Effector CD8-positive, alpha-beta T cell (primary cell): ENCODE data around the gene ADAMTSL2.

Experiments used
- DNase-seq: peaks from one replicate; lab custom pipeline; 2025; lab: John Stamatoyannopoulos, UW

ADAMTSL2 gene

GRCh38 chr9:133589454-133590227, 55.1 kb downstream of the ADAMTSL2 start:
- peak; percentile 26 for DNase-seq

DNA sequence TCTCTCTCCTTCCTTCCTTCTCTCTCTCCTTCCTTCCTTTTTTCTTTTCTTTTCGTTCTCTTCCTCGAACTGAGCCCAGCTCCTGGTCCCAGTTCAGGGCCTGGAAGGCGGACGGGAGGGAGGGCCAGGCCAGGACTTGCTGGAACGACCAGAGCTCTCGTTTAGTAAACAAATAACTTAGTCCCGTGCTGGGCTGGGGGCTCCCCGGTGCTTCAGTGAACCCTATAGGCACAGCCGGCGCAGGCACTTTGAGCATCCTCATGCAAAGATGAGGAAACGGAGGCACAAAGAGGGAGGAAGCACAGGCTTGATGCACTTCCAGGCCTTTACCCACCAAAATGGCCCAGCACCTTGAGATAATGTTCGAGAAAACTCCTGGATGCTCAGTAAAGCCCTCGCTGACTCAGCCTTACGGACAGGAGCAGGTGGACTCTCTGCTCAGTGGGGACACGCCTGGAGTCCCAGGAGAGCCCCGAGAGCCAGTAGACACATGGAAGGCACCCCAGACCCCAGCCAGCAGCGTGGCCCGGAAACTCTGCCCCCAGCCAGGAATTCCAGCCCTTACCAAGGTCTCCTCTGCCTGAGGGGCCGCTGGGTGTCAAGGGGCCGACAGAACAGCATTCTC, 55.8 kb downstream of the ADAMTSL2 start:
- no peak for DNase-seq

- no peak for DNase-seq
Measured at GRCh38 chr9:133591116-133591910, 56.8 kb downstream of the ADAMTSL2 start.

- DNase-seq: no peak
Measured at GRCh38 chr9:133591985-133592384, 57.5 kb downstream of the ADAMTSL2 start.

- no peak for DNase-seq
Measured at GRCh38 chr9:133592731-133593409, 58.4 kb downstream of the ADAMTSL2 start.

GRCh38 chr9:133593587-133594253, 59.2 kb downstream of the ADAMTSL2 start:
- no peak for DNase-seq

- DNase-seq: no peak
Measured at GRCh38 chr9:133594310-133594709, 59.8 kb downstream of the ADAMTSL2 start.

- no peak for DNase-seq
Measured at GRCh38 chr9:133595910-133596309, 61.4 kb downstream of the ADAMTSL2 start.

GRCh38 chr9:133597316-133597957, 62.9 kb downstream of the ADAMTSL2 start:
- no peak for DNase-seq

GRCh38 chr9:133598978-133599377, 64.5 kb downstream of the ADAMTSL2 start:
- DNase-seq: no peak

DNA sequence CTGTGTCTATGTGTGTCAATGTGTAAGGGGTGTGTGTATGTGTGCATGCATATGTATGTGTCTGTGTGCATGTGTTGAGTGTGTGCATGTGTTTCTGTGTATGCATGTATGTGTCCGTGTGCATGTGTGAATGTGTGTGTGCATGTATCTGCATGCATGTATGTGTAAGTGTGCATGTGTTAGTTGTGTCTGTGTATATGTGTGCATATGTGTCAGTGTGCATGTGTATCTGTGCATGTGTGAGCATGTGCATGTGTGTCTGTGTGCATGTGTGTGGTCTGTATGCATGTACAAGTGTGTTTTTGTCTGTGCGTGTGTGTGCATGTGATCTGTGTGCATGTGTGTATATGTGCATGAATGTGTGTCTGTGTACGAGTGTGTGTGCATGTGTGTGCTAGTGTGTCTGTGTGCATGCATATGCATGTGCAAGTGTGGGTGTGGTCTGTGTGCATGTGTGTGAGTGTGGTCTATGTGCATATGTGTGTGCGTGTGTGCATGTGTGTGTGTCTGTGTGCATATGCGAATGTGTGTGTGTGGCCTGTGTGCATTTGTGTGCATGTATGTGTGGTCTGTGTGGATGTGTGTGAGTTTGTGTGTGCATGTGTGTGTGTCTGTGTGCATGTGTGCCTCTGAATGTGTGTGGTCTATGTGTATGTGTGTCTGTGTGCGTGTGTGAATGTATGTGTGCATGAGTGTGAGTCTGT, 65.1 kb downstream of the ADAMTSL2 start:
- DNase-seq: no peak

GRCh38 chr9:133600739-133601138, 66.2 kb downstream of the ADAMTSL2 start:
- DNase-seq: no peak

DNA sequence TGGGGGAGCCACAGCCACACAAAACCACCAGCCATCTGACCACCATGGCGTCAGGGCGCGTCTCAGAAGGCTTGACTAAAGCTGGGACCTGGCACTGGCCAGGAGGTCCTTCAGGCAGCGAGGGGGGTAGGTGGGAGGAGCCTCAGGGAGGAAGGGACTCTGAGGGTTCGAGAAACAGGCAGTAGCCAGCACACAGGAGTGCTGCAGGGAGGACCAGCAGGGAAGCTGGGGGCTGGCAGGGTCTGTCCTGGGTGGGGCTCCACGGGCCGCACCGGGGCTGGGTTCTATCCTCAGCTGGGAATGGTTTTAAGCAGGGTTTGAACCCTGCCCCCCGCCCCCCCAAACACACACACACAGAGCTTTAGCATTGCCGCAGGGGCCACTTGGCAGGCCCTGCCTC, 67.2 kb downstream of the ADAMTSL2 start:
- no peak for DNase-seq

- no peak for DNase-seq
Measured at GRCh38 chr9:133602277-133602676, 67.8 kb downstream of the ADAMTSL2 start.

DNA sequence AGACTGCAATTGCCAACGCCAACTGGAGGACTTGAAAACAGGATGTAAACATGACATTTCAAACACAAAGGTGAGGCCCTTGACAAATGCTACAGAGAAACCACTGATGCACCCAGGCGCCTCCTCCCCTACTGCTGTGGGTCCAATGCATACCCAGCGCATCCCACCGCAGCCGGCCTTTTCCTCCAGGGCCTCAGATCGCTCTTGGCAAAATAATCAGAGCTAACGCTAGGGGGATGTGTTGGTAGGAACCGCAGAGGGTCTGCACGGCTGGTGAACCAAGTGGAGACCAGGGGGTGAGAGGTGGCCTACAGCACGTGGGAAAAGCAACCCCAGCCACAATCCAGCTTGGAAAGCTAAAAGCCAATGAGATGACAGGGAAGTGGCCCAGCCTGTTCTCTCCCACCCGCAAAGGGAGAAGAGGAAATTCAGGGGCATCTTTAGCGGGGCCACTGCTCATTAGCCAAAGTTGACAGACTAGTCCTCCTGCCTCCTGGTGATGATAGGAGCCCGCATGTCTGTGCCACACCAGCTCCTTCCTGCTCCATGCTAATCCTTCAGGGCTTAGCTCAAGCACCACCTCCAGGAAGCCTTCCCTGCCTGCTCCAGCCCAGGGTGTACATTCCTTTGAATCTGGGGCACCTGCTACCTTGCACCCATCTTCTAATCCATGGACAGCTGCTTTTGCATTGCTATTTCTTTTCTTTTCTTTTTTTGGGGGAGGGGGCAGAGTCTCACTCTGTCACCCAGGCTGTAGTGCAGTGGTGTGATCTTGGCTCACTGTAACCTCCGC, 68.8 kb downstream of the ADAMTSL2 start:
- no peak for DNase-seq

- peak; percentile 12 for DNase-seq
Measured at GRCh38 chr9:133604214-133604613, 69.7 kb downstream of the ADAMTSL2 start.

DNA sequence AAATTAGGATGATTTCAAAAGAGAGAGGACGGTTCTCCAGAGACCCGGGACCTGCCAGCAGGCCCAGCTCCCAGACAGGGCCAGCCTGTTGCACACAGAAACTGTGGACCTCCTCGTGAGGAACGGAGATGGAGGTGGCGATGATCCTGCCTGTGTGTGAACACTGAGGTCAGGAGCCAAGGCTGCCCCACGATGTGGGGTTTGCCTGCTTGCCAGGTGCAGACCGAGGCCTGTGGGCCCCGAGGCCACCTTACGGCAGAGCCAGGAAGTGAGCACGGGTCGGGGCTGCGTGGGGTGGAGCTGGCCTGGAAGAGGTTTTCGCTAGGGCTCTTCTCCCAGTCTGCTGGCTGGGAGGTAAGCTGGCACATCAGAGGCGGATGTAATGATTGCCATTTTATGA, 70.4 kb downstream of the ADAMTSL2 start:
- no peak for DNase-seq

GRCh38 chr9:133605446-133605845, 70.9 kb downstream of the ADAMTSL2 start:
- DNase-seq: no peak

GRCh38 chr9:133605856-133606707, 71.6 kb downstream of the ADAMTSL2 start:
- no peak for DNase-seq
